Tibial nerve (tissue), 4 donors: ENCODE measurements around the gene PAX3. TPM values are rescaled to one million over a fixed set of nuclear protein-coding genes. Genes with fewer than 3 reads are reported as not detected.

ENCODE experiments used
- DNase-seq, 2 donors: peaks; one replicate each; pipeline ENCODE4 v3.0.0-alpha.2; 2019; ENCODE audit warnings: low spot score in 2 of 2
- H3K27ac ChIP-seq, 4 donors: fragments of 200-600 bp; sonication (generic) in 3 of 4; one replicate each; pipeline ENCODE4 v1.5.1; 2017 to 2019; ENCODE audit warnings: mild to moderate bottlenecking in 1 of 4
- H3K27me3 ChIP-seq, 2 donors: fragments of 200-600 bp; sonication (generic) in 1 of 2; one replicate each; pipeline versions ENCODE4 v1.5.1 to v1.6.0; 2017 to 2019
- H3K36me3 ChIP-seq, 3 donors: fragments of 200-600 bp; sonication (generic); one replicate each; pipeline ENCODE4 v1.5.1; 2018 to 2019
- H3K4me1 ChIP-seq, 4 donors: fragments of 200-600 bp; sonication (generic) in 3 of 4; one replicate each; pipeline ENCODE4 v1.5.1; 2017 to 2019
- H3K4me3 ChIP-seq, 4 donors: fragments of 200-600 bp; sonication (generic) in 3 of 4; one replicate each; pipeline ENCODE4 v1.5.1; 2017 to 2019; ENCODE audit warnings: mild to moderate bottlenecking in 1 of 4, moderate library complexity in 1 of 4
- H3K9me3 ChIP-seq, 4 donors: fragments of 200-600 bp; sonication (generic) in 3 of 4; one replicate each; pipeline ENCODE4 v1.5.1; 2017 to 2019
- EP300 ChIP-seq, 2 donors: sonication (generic); formaldehyde crosslinking; IDR thresholded peaks; one replicate each; pipeline ENCODE4 v1.6.1; 2017; ENCODE audit warnings: antibody characterized with exemption in 2 of 2, mild to moderate bottlenecking in 1 of 2
- POLR2A ChIP-seq, 2 donors: fragments of 450-650 bp; IDR thresholded peaks; one replicate each; pipeline ENCODE4 v1.6.1; 2017; ENCODE audit warnings: antibody characterized with exemption in 2 of 2, mild to moderate bottlenecking in 2 of 2, moderate library complexity in 2 of 2
- WGBS, 2 donors: methylation state at CpG; one replicate each; pipeline ENCODE4 v1.1.5; 2018; 5-methylcytosine and 5-hydroxymethylcytosine counted together
- total RNA-seq, 4 donors: library from RNA; depleted of rRNA; stranded (reverse); fragments of >200 nt; gene quantifications; one replicate each; pipeline ENCODE4 v1.1.0, GENCODE V29; 2016
- TF ChIP-seq, protein P1 (sequence below), 5 experiments: fragments of 200-600 bp in 3 of 5; fragments of 450-650 bp in 2 of 5; sonication (generic) in 3 of 5; IDR thresholded peaks; one replicate each; pipeline ENCODE4 v1.5.1; 2016 to 2019; ENCODE audit warnings: antibody characterized with exemption in 5 of 5, mild to moderate bottlenecking in 3 of 5, moderate library complexity in 2 of 5

The PAX3 gene
- total RNA-seq, 4 donors from 2014 or later = not detected

DNA sequence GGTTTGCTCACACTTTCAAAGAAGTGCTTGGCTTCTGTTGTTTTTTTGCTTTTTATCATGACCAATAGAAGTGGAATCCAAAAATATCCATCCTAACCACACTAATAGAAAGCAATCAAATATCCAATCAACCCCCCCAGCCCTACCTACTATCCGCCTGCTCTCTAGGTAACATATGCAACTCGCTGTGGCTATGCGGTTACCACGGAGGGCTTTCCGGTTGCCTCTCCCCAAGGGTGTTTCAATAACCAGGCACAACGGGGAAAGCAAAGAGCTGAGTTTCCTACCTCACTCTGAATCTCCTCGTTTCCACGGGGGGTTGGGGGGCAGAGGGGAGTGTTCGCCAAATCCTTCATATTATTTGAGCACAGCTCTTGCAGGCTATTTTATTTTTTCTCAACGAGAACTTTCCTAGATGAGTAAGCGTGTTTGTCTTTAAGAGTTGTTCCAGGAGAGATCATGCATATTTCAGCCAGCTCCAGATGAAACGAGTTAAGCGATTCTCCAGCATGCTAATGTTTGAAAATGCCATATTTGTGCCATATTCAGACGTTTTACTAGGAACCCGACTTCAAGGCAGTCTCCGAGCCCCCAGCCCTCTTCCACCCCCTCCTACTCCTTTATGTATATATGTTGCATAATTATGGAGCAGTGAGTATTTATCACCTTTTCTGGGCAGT, 30.3 kb downstream of the PAX3 start:
- 37 to 39% methylated on average over 16 of the region's 16 CpGs for WGBS, 2 donors
- no peak overlapping the region for H3K4me3 ChIP-seq
- TF ChIP-seq POLR2A (IDR thresholded peaks at IDR 0.05) = no peak
- TF ChIP-seq EP300 (IDR thresholded peaks at IDR 0.05) = no peak
- TF ChIP-seq, protein P1, sequence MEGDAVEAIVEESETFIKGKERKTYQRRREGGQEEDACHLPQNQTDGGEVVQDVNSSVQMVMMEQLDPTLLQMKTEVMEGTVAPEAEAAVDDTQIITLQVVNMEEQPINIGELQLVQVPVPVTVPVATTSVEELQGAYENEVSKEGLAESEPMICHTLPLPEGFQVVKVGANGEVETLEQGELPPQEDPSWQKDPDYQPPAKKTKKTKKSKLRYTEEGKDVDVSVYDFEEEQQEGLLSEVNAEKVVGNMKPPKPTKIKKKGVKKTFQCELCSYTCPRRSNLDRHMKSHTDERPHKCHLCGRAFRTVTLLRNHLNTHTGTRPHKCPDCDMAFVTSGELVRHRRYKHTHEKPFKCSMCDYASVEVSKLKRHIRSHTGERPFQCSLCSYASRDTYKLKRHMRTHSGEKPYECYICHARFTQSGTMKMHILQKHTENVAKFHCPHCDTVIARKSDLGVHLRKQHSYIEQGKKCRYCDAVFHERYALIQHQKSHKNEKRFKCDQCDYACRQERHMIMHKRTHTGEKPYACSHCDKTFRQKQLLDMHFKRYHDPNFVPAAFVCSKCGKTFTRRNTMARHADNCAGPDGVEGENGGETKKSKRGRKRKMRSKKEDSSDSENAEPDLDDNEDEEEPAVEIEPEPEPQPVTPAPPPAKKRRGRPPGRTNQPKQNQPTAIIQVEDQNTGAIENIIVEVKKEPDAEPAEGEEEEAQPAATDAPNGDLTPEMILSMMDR (IDR thresholded peaks at IDR 0.05) = no peak
- H3K9me3 ChIP-seq = peaks cover 0 to 2% (median 0%) of the 10 kb centered on the region in 4 donors
- H3K36me3 ChIP-seq = no peaks in the 10 kb centered on the region
- H3K4me1 ChIP-seq = no peaks in the 10 kb centered on the region
- no peak for DNase-seq
- H3K27ac ChIP-seq = no peak overlapping the region
- peaks cover 0 to 43% of the 10 kb centered on the region in 2 donors for H3K27me3 ChIP-seq

GRCh38 chr2:222264791-222265320, 33.9 kb downstream of the PAX3 start:
- no peak for DNase-seq
- 67 to 70% methylated on average over 4 of the region's 4 CpGs for WGBS, 2 donors
- Histone ChIP-seq H3K4me1 (no peaks in the 10 kb centered on the region), H3K27me3 (peaks cover 0 to 33% of the 10 kb centered on the region in 2 donors), H3K4me3 (no peak overlapping the region), H3K36me3 (no peaks in the 10 kb centered on the region), H3K27ac (no peak overlapping the region), H3K9me3 (peaks cover 0 to 5% (median 0%) of the 10 kb centered on the region in 4 donors)
- TF ChIP-seq POLR2A (IDR thresholded peaks at IDR 0.05) (no peak), EP300 (IDR thresholded peaks at IDR 0.05) (no peak)
- TF ChIP-seq, protein P1 (IDR thresholded peaks at IDR 0.05) = no peak

DNA sequence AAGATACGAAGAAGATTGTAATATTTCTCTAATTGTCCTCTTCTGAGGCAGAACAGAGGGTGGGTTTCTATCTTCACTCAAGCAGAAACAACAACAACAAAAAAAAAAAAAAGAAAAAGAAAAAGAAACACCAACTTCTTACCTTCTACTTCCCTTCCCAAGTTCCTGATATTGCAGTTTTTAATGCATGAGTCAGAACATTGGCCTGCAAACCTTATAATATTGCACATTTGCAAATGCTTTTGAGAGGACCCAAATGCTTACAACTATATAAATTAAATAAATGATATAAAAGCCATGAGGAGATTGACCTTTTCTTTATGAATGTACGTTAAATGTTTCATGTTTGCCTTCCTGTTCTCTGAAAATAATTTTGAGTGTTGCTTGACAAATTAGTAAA, 37.3 kb downstream of the PAX3 start:
- no peaks in the 10 kb centered on the region for H3K36me3 ChIP-seq
- H3K9me3 ChIP-seq = peaks cover 0 to 5% (median 0%) of the 10 kb centered on the region in 4 donors
- peaks cover 0 to 27% of the 10 kb centered on the region in 2 donors for H3K27me3 ChIP-seq
- H3K27ac ChIP-seq = no peak overlapping the region
- TF ChIP-seq POLR2A (IDR thresholded peaks at IDR 0.05) (no peak), EP300 (IDR thresholded peaks at IDR 0.05) (no peak)
- TF ChIP-seq, protein P1 (IDR thresholded peaks at IDR 0.05) = no peak
- WGBS, 2 donors = 65 to 69% methylated on average over 2 of the region's 2 CpGs
- DNase-seq = no peak
- H3K4me1 ChIP-seq = no peaks in the 10 kb centered on the region
- H3K4me3 ChIP-seq = no peak overlapping the region

DNA sequence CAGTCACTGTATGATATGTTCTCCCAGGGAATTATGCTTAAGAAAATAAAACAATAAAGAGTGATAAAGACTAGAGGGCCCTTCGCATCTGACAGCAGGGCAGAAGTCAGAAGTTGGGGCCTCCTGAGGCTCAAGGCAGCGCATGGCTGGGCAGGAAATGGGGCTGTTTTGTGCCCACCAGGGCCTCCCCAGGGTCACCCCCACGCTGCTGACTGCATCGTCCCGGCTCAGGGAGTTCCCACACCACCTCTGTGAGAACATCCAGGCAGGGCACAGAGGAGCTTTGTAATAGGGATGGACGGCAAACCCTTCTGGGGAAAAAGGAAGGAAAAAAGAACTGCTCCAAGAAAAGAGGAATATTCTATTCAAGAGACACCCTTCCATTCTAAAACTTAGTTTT, 41.2 kb downstream of the PAX3 start:
- H3K9me3 ChIP-seq = no peaks in the 10 kb centered on the region
- no peaks in the 10 kb centered on the region for H3K4me1 ChIP-seq
- H3K27me3 ChIP-seq = peaks cover 0 to 25% of the 10 kb centered on the region in 2 donors
- WGBS, 2 donors = 27 to 31% methylated on average over 6 of the region's 6 CpGs
- H3K27ac ChIP-seq = no peak overlapping the region
- no peaks in the 10 kb centered on the region for H3K36me3 ChIP-seq
- DNase-seq = no peak
- no peak overlapping the region for H3K4me3 ChIP-seq
- TF ChIP-seq EP300 (IDR thresholded peaks at IDR 0.05) (no peak), POLR2A (IDR thresholded peaks at IDR 0.05) (no peak)
- TF ChIP-seq, protein P1 (IDR thresholded peaks at IDR 0.05) = no peak

- WGBS, 2 donors = 20 to 22% methylated on average over 8 of the region's 8 CpGs
Measured at GRCh38 chr2:222256250-222256649, 42.5 kb downstream of the PAX3 start.

More at GRCh38 chr2:222256250-222256649, 42.5 kb downstream of the PAX3 start:
- Histone ChIP-seq H3K36me3 (no peaks in the 10 kb centered on the region), H3K9me3 (no peaks in the 10 kb centered on the region), H3K27ac (no peak overlapping the region), H3K4me1 (no peaks in the 10 kb centered on the region), H3K27me3 (peaks cover 0 to 23% of the 10 kb centered on the region in 2 donors), H3K4me3 (no peak overlapping the region)
- TF ChIP-seq EP300 (IDR thresholded peaks at IDR 0.05) (no peak), POLR2A (IDR thresholded peaks at IDR 0.05) (no peak)
- TF ChIP-seq, protein P1 (IDR thresholded peaks at IDR 0.05) = no peak
- no peak for DNase-seq
